Lower leg skin (tissue), 4 donors: Measurements from ENCODE around the gene HRG. TPM values are rescaled to one million over a fixed set of nuclear protein-coding genes. Genes with fewer than 3 reads are reported as not detected.

Experiments
- DNase-seq, 2 donors: peaks; one replicate each; pipeline ENCODE4 v3.0.0-alpha.2; 2019; ENCODE audit warnings: low spot score in 2 of 2
- H3K4me3 ChIP-seq: fragments of 200-600 bp; sonication (generic); 2 replicates; pipeline ENCODE4 v1.5.1; 2017; ENCODE audit warnings: mild to moderate bottlenecking, low read depth; ENCODE audit not compliant: poor library complexity, severe bottlenecking
- POLR2A ChIP-seq, 2 donors: fragments of 450-650 bp; IDR thresholded peaks; one replicate each; pipeline ENCODE4 v1.6.1; 2016 to 2017; ENCODE audit warnings: antibody characterized with exemption in 2 of 2, mild to moderate bottlenecking in 1 of 2, moderate library complexity in 1 of 2
- WGBS, 2 donors: methylation state at CpG; one replicate each; pipeline ENCODE4 v1.1.5; 2018; 5-methylcytosine and 5-hydroxymethylcytosine counted together
- intact Hi-C: fragments of 100-400 bp; cut with DNase I; formaldehyde crosslinking; loops from one replicate; pipeline ENCODE4 v1.15.0; 2023; ENCODE audit warnings: low total_unique reads
- total RNA-seq, 4 donors: library from RNA; depleted of rRNA; stranded (reverse); fragments of >200 nt; gene quantifications; one replicate each; pipeline ENCODE4 v1.1.0, GENCODE V29; 2016
- TF ChIP-seq, protein P1 (sequence below), 3 donors: fragments of 450-650 bp; IDR thresholded peaks; one replicate each; pipeline ENCODE4 v1.5.1; 2016; ENCODE audit warnings: antibody characterized with exemption in 3 of 3, mild to moderate bottlenecking in 3 of 3, moderate library complexity in 2 of 3

The HRG gene
- total RNA-seq, 4 donors from 2014 or later = 0.10 to 0.34 TPM; not detected in 2

DNA sequence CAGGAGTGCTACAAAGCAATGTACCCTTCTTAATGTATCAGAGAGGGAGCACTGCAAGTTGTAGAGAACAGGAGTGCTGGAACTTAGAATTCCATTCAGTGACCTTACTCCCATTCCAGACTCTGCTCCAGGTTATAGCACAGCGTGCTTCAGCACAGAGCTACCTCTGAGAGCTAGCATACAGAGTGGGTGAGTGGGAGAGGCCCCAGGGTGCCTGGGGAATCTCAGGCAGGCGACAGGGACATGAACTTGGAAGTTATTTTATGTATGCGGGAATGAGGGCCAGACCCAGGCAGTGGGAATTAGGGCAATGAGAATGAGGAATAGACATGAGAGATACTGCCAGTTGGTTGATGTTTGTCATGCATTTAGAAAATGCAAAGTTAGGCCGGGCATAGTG is 47.7 kb downstream of the HRG start:
- 67 to 86% methylated on average over 4 of the region's 4 CpGs for WGBS, 2 donors
- H3K4me3 ChIP-seq = no peak overlapping the region
- DNase-seq = no peak
- TF ChIP-seq, protein P1, sequence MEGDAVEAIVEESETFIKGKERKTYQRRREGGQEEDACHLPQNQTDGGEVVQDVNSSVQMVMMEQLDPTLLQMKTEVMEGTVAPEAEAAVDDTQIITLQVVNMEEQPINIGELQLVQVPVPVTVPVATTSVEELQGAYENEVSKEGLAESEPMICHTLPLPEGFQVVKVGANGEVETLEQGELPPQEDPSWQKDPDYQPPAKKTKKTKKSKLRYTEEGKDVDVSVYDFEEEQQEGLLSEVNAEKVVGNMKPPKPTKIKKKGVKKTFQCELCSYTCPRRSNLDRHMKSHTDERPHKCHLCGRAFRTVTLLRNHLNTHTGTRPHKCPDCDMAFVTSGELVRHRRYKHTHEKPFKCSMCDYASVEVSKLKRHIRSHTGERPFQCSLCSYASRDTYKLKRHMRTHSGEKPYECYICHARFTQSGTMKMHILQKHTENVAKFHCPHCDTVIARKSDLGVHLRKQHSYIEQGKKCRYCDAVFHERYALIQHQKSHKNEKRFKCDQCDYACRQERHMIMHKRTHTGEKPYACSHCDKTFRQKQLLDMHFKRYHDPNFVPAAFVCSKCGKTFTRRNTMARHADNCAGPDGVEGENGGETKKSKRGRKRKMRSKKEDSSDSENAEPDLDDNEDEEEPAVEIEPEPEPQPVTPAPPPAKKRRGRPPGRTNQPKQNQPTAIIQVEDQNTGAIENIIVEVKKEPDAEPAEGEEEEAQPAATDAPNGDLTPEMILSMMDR (IDR thresholded peaks at IDR 0.05) = no peak
- TF ChIP-seq POLR2A (IDR thresholded peaks at IDR 0.05) = no peak
- intact Hi-C loops = no loop called here

DNA sequence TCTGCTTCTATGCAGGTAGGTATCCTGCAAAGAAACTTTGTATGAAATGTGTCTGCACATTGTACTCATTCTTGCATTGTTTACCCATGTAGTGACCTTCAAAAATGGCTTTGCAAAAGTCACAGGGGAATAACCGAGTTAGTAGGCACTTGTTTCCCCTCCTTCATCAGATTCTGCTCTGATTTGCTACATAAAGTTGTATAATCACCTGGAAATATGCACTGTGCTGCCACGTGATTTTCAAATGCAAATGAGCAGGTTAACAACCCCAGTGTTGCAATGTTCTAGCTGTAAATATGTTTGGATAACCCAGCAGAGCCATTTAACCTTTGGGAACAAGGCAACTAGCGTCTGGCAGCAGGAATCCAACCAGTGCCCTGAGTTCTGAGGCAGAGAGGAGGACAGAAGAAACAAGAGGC is 51.2 kb downstream of the HRG start, which contains the start of gene KNG1:
TSS of gene KNG1 (plus strand) at position 321 of the 419 bp plus-strand sequence. CDS start 184 bp downstream, outside the sequence.
- intact Hi-C loops = no loop called here
- DNase-seq = no peak
- TF ChIP-seq, protein P1 (IDR thresholded peaks at IDR 0.05) = no peak
- TF ChIP-seq POLR2A (IDR thresholded peaks at IDR 0.05) = no peak
- 42 to 44% methylated on average over 3 of the region's 3 CpGs for WGBS, 2 donors
- no peak within 1 kb of the TSS for H3K4me3 ChIP-seq

DNA sequence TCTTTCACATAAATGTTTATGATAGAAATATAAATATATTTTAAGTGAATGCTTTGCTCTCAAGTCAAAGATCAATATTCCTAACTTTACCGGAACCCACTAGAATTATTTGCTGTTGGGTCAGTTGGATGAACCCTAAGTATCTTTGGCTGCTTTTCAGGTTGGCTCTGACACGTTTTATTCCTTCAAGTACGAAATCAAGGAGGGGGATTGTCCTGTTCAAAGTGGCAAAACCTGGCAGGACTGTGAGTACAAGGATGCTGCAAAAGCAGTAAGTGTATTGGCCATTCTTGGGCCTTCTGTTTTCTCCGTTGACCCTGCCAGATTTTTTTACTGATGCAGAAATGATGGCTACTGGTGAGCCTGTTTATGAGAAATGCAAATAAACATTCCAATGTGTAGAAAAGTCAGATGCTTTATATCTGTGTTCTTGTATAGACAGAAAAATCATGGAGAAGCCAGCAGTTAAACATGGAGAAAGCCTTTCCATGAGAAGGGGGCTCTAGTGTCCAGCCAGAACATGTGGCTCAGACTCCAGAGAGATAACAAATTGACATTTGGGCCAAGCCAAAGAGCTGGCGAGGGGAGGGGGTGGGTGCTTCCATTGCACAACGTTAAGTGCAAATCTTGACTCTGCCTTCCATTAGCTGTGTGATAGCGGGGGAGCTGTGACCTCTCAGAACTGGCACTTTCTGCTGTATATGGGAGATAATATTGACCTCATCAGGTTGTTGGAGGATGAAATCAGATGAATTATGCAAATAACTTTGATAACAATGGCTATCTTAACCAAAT is 54.3 kb downstream of the HRG start:
- WGBS, 2 donors = 40 to 60% methylated on average over 7 of the region's 7 CpGs
- TF ChIP-seq, protein P1 (IDR thresholded peaks at IDR 0.05) = no peak
- no peak for TF ChIP-seq POLR2A (IDR thresholded peaks at IDR 0.05)
- H3K4me3 ChIP-seq = no peak overlapping the region
- DNase-seq = no peak
- intact Hi-C loops = no loop called here

DNA sequence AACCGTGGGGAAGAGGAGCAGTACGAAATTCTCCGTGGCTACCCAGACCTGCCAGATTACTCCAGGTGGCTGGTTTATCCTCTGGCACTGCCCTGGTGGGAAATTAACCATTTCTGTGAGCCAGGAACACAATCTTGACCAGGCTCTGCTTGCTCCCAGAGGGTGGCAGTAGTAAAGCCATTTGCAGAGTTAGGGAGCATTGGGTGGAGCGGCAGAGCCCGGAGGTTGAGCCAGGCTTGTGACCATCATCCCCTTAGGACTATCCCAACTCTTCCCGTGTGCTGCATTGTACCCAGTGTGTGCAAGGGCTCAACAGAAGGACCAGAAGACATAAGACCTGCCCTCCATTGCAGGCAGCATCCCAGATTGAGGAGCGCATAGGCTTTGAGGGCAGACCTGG is 56.6 kb downstream of the HRG start:
- intact Hi-C loops = no loop called here
- H3K4me3 ChIP-seq = no peak overlapping the region
- DNase-seq = no peak
- 45 to 48% methylated on average over 5 to 7 of the region's 7 CpGs for WGBS, 2 donors
- TF ChIP-seq, protein P1 (IDR thresholded peaks at IDR 0.05) = no peak
- TF ChIP-seq POLR2A (IDR thresholded peaks at IDR 0.05) = no peak

DNA sequence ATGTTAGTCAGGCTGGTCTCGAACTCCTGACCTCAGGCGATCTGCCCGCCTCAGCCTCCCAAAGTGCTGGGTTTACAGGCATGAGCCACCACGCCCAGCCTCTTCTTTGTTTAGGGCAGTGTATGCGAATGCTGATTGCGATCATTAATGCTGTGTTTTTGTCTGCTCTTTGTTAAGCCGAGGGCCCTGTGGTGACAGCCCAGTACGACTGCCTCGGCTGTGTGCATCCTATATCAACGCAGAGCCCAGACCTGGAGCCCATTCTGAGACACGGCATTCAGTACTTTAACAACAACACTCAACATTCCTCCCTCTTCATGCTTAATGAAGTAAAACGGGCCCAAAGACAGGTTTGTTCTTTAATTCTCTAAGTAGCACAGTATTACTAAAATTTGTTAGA is 59.1 kb downstream of the HRG start:
- no peak overlapping the region for H3K4me3 ChIP-seq
- WGBS, 2 donors = 86 to 87% methylated on average over 12 of the region's 12 CpGs

More for the DNA sequence above, 59.1 kb downstream of the HRG start:
- DNase-seq = no peak
- intact Hi-C loops = no loop called here
- TF ChIP-seq, protein P1 (IDR thresholded peaks at IDR 0.05) = no peak
- TF ChIP-seq POLR2A (IDR thresholded peaks at IDR 0.05) = no peak

Other genes with a start within 250 kb of the HRG start
- gene CRYGS, start 121.6 kb upstream of the HRG start, total RNA-seq = 1 to 10 TPM in 2 of 4 donors, under 1 TPM in 2; 0.42 to 2.3 (median 1.3) TPM
- 10 to 100 TPM in 3 of 4 donors, 1 to 10 TPM in 1; 9.7 to 17.7 (median 14.6) TPM for gene TBCCD1, start 98.7 kb upstream of the HRG start, total RNA-seq
- gene DNAJB11, start 95.3 kb upstream of the HRG start, total RNA-seq = 10 to 100 TPM; 24.7 to 32.1 (median 26.4) TPM
- gene AHSG, start 53.0 kb upstream of the HRG start, total RNA-seq = under 1 TPM in 1 of 4 donors, not detected in 3; 0.36 TPM
- 10 to 100 TPM in 2 of 4 donors, 1 to 10 TPM in 2; 4.0 to 13.5 (median 9.3) TPM for gene FETUB, start 25.6 kb upstream of the HRG start, total RNA-seq
- not detected for gene KNG1, start 51.3 kb downstream of the HRG start, total RNA-seq
- gene EIF4A2, start 117.6 kb downstream of the HRG start, total RNA-seq = 100 to 1,000 TPM; 224 to 547 (median 310) TPM
- gene RFC4, start 140.5 kb downstream of the HRG start, total RNA-seq = 10 to 100 TPM in 2 of 4 donors, 1 to 10 TPM in 2; 6.3 to 14.0 (median 10.5) TPM
- 10 to 100 TPM in 2 of 4 donors, 1 to 10 TPM in 2; 1.1 to 15.6 (median 7.7) TPM for gene ADIPOQ, start 176.7 kb downstream of the HRG start, total RNA-seq